GM12873 (cell line): ENCODE measurements around the gene KIF5A.

Source experiments
- TF ChIP-seq, protein P1 (sequence below): IDR thresholded peaks from 2 replicates; pipeline ENCODE4 v1.5.1; 2012; ENCODE audit warnings: low read depth, mild to moderate bottlenecking, moderate library complexity, low read length, control low read depth; ENCODE audit not compliant: insufficient read depth; ENCODE audit errors: missing control alignments

The KIF5A gene

GRCh38 chr12:57515408-57515933, 34.4 kb upstream of the KIF5A start:
- TF ChIP-seq, protein P1, sequence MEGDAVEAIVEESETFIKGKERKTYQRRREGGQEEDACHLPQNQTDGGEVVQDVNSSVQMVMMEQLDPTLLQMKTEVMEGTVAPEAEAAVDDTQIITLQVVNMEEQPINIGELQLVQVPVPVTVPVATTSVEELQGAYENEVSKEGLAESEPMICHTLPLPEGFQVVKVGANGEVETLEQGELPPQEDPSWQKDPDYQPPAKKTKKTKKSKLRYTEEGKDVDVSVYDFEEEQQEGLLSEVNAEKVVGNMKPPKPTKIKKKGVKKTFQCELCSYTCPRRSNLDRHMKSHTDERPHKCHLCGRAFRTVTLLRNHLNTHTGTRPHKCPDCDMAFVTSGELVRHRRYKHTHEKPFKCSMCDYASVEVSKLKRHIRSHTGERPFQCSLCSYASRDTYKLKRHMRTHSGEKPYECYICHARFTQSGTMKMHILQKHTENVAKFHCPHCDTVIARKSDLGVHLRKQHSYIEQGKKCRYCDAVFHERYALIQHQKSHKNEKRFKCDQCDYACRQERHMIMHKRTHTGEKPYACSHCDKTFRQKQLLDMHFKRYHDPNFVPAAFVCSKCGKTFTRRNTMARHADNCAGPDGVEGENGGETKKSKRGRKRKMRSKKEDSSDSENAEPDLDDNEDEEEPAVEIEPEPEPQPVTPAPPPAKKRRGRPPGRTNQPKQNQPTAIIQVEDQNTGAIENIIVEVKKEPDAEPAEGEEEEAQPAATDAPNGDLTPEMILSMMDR, result no peak

DNA sequence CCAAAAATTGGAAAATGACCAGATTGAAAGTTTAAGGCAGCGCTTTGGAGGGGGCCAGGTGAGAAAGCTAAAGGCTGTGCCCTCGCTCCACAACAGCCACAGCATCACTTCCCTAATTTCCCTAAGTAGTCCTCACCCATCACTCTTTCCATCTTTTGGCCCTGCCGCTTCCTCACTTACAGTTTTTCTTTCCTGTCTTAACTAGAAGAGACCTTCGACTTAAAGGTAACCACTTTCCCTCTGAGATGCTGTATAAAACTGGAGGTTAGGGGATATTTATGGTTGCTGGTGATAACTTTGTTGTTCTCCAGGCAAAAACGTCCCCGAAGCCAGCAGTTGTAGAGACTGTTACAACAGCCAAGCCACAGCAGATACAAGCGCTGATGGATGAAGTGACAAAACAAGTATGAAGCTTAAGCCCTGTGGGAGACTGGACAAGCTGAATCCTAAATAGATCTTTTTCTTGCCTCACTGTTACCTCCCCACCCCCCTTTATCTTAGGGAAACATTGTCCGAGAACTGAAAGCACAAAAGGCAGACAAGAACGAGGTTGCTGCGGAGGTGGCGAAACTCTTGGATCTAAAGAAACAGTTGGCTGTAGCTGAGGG, 33.8 kb upstream of the KIF5A start:
- TF ChIP-seq, protein P1, result no peak

- TF ChIP-seq, protein P1, result no peak
These were observed 33.2 kb upstream of the KIF5A start for GRCh38 chr12:57516617-57517153.

DNA sequence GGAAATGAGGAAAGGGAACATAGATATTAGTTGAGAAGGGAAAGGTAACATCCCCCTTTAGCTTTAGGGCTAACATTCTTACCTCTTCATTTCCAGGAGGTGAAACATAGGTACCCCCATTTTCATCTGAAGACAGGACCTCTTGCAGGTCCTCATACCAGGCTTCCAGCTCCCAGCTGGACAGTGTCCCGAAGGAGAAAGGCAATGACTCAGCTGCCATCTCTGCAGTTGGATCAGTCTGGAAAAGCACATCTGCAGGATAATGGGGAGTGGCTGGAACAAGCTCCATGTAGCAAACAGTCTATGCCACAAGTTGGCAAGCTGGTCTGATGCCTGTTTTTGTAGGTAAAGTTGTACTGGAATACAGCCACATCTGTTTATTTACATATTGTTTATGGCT, 32.7 kb upstream of the KIF5A start:
- TF ChIP-seq, protein P1, result no peak

DNA sequence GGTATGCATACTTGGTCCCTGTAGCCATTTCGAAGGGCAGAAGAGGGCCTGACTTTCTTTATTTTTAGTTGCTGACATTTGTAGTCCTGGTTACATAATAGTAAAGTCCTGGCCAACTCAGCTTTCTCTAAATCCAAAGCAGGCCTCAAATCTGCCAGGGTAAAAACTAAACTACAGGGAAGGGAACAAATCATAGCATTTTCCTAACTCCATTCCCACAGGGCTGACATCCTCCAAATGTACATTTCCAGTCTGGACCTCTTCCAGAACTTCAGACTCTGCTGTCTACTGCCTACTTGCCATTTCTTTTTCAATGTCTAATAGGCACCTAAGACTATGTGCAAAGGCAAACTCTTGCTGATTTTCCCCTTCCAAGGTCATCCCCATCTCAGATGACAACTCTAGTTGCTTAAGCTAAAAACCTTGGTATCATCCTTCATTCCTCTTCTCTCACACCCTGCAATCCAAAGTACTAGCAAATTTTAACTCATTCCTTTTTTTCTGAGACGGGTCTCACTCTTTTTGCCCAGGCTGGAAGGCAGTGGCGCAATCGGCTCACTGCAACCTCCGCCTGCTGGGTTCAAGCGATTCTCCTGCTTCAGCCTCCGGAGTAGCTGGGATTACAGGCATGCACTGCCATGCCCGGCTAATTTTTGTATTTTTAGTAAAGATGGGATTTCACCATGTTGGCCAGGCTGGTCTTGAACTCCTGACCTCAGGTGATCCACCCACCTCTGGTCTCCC, 31.5 kb upstream of the KIF5A start:
- TF ChIP-seq, protein P1, result no peak

- TF ChIP-seq, protein P1, result no peak
These were observed 30.7 kb upstream of the KIF5A start for GRCh38 chr12:57518920-57519795.

- TF ChIP-seq, protein P1, result no peak
These were observed 30.1 kb upstream of the KIF5A start for GRCh38 chr12:57519796-57520052.
